ENCODE results near the gene SMO. TPM values are rescaled to one million over a fixed set of nuclear protein-coding genes. Genes with fewer than 3 reads are reported as not detected.
"Not testable (repeated sequence)": the region's sequence is repeated elsewhere in the genome, so short reads cannot be mapped to it uniquely, and the experiment has no call there.

Gene SMO
- total RNA-seq, 4 donors from 2014 or later: 3.1 to 7.7 (median 4.9) TPM

DNA sequence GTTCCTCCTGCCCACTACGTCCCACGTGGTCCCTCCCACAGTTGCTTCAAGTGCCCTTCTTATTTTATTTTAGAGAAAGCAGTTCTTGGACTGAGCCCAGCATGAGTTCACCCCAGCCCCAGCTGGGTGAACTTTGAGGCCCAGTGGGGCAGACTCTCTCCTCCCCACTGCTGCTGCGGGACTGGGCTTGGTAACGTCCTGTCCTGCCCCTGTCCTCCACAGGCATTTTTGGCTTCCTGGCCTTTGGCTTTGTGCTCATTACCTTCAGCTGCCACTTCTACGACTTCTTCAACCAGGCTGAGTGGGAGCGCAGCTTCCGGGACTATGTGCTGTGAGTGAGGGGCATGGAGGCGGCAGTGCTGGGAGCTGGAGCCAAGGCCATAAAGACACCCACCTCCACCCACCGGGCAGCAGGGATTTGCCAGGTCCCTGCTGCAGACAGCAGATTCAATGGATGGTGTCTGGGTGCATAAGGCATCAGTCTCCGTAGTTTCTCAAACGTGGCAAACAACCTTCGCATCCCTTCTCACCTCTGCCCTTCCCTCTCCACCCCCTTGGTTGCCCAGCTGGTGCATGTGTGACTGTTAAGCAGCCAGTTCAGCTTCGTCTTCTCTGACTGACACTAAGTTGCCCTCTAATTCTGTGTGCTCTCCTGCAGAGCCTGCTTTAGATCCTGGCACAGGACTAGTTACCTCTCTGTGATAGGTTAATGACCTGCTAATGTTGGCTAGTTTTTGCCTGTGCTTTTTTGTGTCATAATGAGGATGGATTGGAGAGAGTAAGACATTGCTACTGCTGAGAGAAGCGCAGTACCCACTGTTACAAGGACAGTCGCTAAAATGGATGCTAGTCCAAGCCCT lies 20.9 kb downstream of the SMO start:
- TF ChIP-seq CTCF (IDR thresholded peaks at IDR 0.05): no peak
- no peak for DNase-seq (ENCODE audit: low spot score)
- no peak for ATAC-seq (ENCODE audit: low FRiP score)

GRCh38 chr7:129210256-129210988 lies 22.0 kb downstream of the SMO start:
- peak; percentile 66 for ATAC-seq (ENCODE audit: low FRiP score)
- peak; percentile 88 for DNase-seq (ENCODE audit: low spot score)

GRCh38 chr7:129210989-129211312 lies 22.5 kb downstream of the SMO start:
- no peak for DNase-seq (ENCODE audit: low spot score)
- no peak for TF ChIP-seq CTCF (IDR thresholded peaks at IDR 0.05)
- no peak for ATAC-seq (ENCODE audit: low FRiP score)

More at GRCh38 chr7:129210256-129210988, 22.0 kb downstream of the SMO start:
- TF ChIP-seq CTCF (IDR thresholded peaks at IDR 0.05): peak in 1 of 3 donors; percentile 51

DNA sequence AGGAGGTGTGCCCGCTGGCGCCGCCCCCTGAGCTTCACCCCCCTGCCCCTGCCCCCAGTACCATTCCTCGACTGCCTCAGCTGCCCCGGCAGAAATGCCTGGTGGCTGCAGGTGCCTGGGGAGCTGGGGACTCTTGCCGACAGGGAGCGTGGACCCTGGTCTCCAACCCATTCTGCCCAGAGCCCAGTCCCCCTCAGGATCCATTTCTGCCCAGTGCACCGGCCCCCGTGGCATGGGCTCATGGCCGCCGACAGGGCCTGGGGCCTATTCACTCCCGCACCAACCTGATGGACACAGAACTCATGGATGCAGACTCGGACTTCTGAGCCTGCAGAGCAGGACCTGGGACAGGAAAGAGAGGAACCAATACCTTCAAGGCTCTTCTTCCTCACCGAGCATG lies 23.7 kb downstream of the SMO start:
- ATAC-seq (ENCODE audit: low FRiP score) (no peak), DNase-seq (ENCODE audit: low spot score) (no peak)
- TF ChIP-seq CTCF (IDR thresholded peaks at IDR 0.05): no peak

GRCh38 chr7:129212596-129212995 lies 24.2 kb downstream of the SMO start:
- DNase-seq (ENCODE audit: low spot score) (no peak), ATAC-seq (ENCODE audit: low FRiP score) (no peak)
- TF ChIP-seq CTCF (IDR thresholded peaks at IDR 0.05): no peak

DNA sequence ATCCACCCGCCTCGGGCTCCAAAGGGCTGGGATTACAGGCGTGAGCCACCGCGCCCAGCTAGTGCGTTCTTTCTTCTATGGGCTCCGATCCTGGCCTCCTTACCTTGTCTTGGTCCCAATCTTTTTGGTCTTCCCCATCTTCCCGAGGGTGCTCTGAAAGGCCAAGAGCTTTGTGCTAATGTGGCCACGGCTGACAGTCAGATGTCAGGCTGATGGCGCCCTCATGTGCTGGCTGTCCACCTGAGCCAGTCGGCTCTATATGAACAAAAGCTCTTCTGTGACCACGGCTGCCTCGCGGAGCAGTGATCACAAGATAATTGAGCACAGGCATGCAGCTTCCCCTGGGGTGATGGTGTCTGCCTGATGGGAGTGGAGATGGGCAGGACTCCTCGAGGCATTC lies 25.4 kb downstream of the SMO start:
- TF ChIP-seq CTCF (IDR thresholded peaks at IDR 0.05): no peak
- DNase-seq (ENCODE audit: low spot score): no peak
- ATAC-seq (ENCODE audit: low FRiP score): no peak

DNA sequence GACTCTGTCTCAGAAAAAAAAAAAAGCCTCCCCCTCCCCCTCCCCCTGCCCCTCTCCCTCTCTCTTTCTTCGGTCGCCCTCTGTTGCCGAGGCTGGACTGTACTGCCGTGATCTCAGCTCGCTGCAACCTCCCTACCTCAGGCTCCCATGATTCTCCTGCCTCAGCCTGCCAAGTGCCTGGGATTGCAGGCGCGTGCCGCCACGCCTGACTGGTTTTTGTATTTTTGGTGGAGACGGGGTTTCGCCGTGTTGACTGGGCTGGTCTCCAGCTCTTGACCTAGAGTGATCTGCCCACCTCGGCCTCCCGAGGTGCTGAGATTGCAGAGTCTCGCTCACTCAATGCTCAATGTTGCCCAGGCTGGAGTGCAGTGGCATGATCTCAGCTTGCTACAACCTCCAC lies 27.3 kb downstream of the SMO start:
- ATAC-seq (ENCODE audit: low FRiP score); DNase-seq (ENCODE audit: low spot score): not testable (repeated sequence)

- not testable (repeated sequence) for ATAC-seq (ENCODE audit: low FRiP score); DNase-seq (ENCODE audit: low spot score)
Observed at GRCh38 chr7:129216101-129216715, 27.8 kb downstream of the SMO start.

DNA sequence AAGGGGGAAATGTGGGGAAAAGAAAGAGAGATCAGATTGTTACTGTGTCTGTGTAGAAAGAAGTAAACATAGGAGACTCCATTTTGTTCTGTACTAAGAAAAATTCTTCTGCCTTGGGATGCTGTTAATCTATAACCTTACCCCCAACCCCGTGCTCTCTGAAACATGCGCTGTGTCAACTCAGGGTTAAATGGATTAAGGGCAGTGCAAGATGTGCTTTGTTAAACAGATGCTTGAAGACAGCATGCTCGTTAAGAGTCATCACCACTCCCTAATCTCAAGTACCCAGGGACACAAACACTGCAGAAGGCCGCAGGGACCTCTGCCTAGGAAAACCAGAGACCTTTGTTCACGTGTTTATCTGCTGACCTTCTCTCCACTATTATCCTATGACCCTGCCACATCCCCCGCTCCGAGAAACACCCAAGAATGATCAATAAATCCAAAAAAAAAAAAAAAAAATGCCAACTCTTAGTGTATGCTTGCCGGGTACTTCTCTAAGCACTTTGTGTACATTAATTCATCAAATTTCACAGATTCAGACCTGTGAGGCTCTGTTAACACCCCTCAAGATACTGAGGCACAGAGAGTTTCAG lies 28.5 kb downstream of the SMO start:
- not testable (repeated sequence) for ATAC-seq (ENCODE audit: low FRiP score); DNase-seq (ENCODE audit: low spot score)
